ENCODE measurements around the gene RAB40C. TPM values are rescaled to one million over a fixed set of nuclear protein-coding genes. Genes with fewer than 3 reads are reported as not detected.
A peak's percentile ranks its signal among the peaks of the same experiment; 100 is the strongest.

RAB40C gene
- total RNA-seq, 1 donor: 11.2 TPM

GRCh38 chr16:648781-649589, 59.1 kb downstream of the RAB40C start, which contains the start of gene WDR90:
WDR90 (plus strand) TSS chr16:649365; CDS start chr16:649417, 52 bp downstream.
- Histone ChIP-seq H3K79me2 (ENCODE audit: insufficient read depth, low read length) (peaks cover 36% of the 10 kb centered on the region), H3K27ac (ENCODE audit: low read depth, low read length) (peak within 1 kb of the TSS; percentile 85), H3K4me3 (ENCODE audit: insufficient read depth, low read length) (peak within 1 kb of the TSS; percentile 80), H3K36me3 (ENCODE audit: insufficient read depth, low read length) (peaks cover 6% of the 10 kb centered on the region), H3K9me3 (ENCODE audit: low read depth, low read length) (no peaks in the 10 kb centered on the region), H3K4me1 (ENCODE audit: insufficient read depth, low read length) (peaks cover 23% of the 10 kb centered on the region), H2AFZ (ENCODE audit: low read length) (peak within 1 kb of the TSS; percentile 73), H3K27me3 (ENCODE audit: insufficient read depth, low read length) (no peaks in the 10 kb centered on the region), H4K20me1 (ENCODE audit: insufficient read depth, low read length) (peaks cover 4% of the 10 kb centered on the region), H3K4me2 (ENCODE audit: insufficient read depth, low read length) (peak within 1 kb of the TSS; percentile 96)
- peak; percentile 100 for DNase-seq (ENCODE audit: insufficient read length, low spot score, missing footprints)
- no peak for TF ChIP-seq CTCF (IDR thresholded peaks at IDR 0.05; ENCODE audit: extremely low read depth, low read depth, low read length)

- Histone ChIP-seq H3K27me3 (ENCODE audit: insufficient read depth, low read length) (no peaks in the 10 kb centered on the region), H3K36me3 (ENCODE audit: insufficient read depth, low read length) (peaks cover 6% of the 10 kb centered on the region), H3K27ac (ENCODE audit: low read depth, low read length) (peak overlapping the region; percentile 85), H3K9me3 (ENCODE audit: low read depth, low read length) (no peaks in the 10 kb centered on the region), H4K20me1 (ENCODE audit: insufficient read depth, low read length) (peaks cover 4% of the 10 kb centered on the region), H3K4me2 (ENCODE audit: insufficient read depth, low read length) (peak overlapping the region; percentile 96), H3K79me2 (ENCODE audit: insufficient read depth, low read length) (peaks cover 36% of the 10 kb centered on the region), H2AFZ (ENCODE audit: low read length) (no peak overlapping the region), H3K4me3 (ENCODE audit: insufficient read depth, low read length) (peak overlapping the region; percentile 80), H3K4me1 (ENCODE audit: insufficient read depth, low read length) (peaks cover 23% of the 10 kb centered on the region)
- peak; percentile 96 for DNase-seq (ENCODE audit: insufficient read length, low spot score, missing footprints)
- no peak for TF ChIP-seq CTCF (IDR thresholded peaks at IDR 0.05; ENCODE audit: extremely low read depth, low read depth, low read length)
Observed at GRCh38 chr16:649631-650030, 59.8 kb downstream of the RAB40C start.

GRCh38 chr16:651844-652243, 62.0 kb downstream of the RAB40C start:
- Histone ChIP-seq H3K36me3 (ENCODE audit: insufficient read depth, low read length) (peaks cover 10% of the 10 kb centered on the region), H3K4me2 (ENCODE audit: insufficient read depth, low read length) (no peak overlapping the region), H2AFZ (ENCODE audit: low read length) (no peak overlapping the region), H4K20me1 (ENCODE audit: insufficient read depth, low read length) (peaks cover 4% of the 10 kb centered on the region), H3K4me3 (ENCODE audit: insufficient read depth, low read length) (no peak overlapping the region), H3K9me3 (ENCODE audit: low read depth, low read length) (no peaks in the 10 kb centered on the region), H3K79me2 (ENCODE audit: insufficient read depth, low read length) (peaks cover 27% of the 10 kb centered on the region), H3K27ac (ENCODE audit: low read depth, low read length) (no peak overlapping the region), H3K4me1 (ENCODE audit: insufficient read depth, low read length) (peaks cover 18% of the 10 kb centered on the region), H3K27me3 (ENCODE audit: insufficient read depth, low read length) (no peaks in the 10 kb centered on the region)
- TF ChIP-seq CTCF (IDR thresholded peaks at IDR 0.05; ENCODE audit: extremely low read depth, low read depth, low read length): no peak
- DNase-seq (ENCODE audit: insufficient read length, low spot score, missing footprints): no peak
